Fibroblast of mammary gland (primary cell): ENCODE data around the gene BORCS5.
"Not testable (repeated sequence)": the region's sequence is repeated elsewhere in the genome, so short reads cannot be mapped to it uniquely, and the experiment has no call there.

Experiments
- DNase-seq: peaks from one replicate; pipeline ENCODE4 v3.0.0-alpha.2; 2010; ENCODE audit warnings: low read depth
- H3K4me3 ChIP-seq: 2 replicates; pipeline ENCODE4 v1.5.1; 2011; ENCODE audit warnings: low read depth, mild to moderate bottlenecking, low read length, moderate library complexity; ENCODE audit not compliant: control insufficient read depth
- TF ChIP-seq, protein P1 (sequence below): conservative IDR thresholded peaks from 2 replicates; pipeline ENCODE4 v1.5.1; 2011; ENCODE audit warnings: low read depth, low read length, inconsistent platforms; ENCODE audit not compliant: control insufficient read depth, insufficient read depth

The BORCS5 gene

DNA sequence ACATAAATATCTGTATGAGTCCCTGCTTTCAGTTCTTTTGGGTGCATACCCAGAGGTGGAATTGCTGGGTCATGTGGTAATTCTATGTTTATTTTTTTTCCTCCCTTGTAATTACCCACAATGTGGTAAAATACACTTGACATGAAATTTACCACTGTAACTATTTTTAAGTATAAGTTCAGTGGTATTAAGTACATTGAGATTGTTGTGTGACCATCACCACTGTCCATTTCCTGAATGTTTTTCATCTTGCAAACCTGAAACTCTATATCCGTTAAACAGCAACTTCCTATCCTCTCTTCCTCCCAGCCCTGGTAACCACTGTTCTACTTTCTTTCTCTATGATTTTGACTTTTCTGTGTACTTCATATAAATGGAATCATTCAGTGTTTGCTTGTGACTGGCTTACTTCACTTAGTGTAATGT, 51.4 kb downstream of the BORCS5 start:
- H3K4me3 ChIP-seq, result no peak overlapping the region
- TF ChIP-seq, protein P1, sequence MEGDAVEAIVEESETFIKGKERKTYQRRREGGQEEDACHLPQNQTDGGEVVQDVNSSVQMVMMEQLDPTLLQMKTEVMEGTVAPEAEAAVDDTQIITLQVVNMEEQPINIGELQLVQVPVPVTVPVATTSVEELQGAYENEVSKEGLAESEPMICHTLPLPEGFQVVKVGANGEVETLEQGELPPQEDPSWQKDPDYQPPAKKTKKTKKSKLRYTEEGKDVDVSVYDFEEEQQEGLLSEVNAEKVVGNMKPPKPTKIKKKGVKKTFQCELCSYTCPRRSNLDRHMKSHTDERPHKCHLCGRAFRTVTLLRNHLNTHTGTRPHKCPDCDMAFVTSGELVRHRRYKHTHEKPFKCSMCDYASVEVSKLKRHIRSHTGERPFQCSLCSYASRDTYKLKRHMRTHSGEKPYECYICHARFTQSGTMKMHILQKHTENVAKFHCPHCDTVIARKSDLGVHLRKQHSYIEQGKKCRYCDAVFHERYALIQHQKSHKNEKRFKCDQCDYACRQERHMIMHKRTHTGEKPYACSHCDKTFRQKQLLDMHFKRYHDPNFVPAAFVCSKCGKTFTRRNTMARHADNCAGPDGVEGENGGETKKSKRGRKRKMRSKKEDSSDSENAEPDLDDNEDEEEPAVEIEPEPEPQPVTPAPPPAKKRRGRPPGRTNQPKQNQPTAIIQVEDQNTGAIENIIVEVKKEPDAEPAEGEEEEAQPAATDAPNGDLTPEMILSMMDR, result no peak
- no peak for DNase-seq

DNA sequence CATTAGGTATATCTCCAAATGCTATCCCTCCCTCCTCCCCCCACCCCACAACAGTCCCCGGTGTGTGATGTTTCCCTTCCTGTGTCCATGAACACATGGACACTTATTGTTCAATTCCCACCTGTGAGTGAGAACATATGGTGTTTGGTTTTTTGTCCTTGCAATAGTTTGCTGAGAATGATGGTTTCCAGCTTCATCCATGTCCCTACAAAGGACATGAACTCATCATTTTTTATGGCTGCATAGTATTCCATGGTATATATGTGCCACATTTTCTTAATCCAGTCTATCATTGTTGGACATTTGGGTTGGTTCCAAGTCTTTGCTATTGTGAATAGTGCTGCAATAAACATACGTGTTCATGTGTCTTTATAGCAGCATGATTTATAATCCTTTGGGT, 52.5 kb downstream of the BORCS5 start:
- DNase-seq, H3K4me3 ChIP-seq: not testable (repeated sequence)

DNA sequence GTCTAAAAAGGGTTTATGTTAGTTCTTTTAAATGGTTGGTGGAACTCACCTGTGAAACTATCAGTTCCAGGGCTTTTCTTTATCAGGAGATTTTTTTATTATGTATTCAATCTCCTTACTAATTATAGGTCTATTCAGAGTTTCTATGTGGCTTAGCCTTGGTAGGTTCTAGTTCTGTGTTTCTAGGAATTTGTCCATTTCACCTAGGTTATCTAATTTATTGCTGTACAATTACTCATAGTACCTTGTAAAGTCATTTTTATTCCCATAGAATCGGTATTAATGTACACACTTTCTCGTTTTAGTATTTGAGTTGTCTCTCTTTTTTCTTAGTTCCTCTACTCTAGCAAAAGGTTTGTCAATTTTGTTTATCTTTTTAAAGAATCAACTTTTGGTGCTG, 59.0 kb downstream of the BORCS5 start:
- DNase-seq, result no peak
- H3K4me3 ChIP-seq, result no peak overlapping the region
- TF ChIP-seq, protein P1, result no peak

DNA sequence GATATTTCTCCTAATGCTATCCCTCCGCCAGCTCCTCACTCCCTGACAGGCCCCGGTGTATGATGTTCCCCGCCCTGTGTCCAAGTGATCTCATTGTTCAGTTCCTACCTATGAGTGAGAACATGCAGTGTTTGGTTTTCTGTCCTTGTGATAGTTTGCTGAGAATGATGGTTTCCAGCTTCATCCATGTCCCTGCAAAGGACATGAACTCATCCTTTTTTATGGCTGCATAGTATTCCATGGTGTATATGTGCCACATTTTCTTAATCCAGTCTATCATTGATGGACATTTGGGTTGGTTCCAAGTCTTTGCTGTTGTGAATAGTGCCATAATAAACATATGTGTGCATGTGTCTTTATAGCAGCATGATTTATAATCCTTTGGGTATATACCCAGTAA, 62.3 kb downstream of the BORCS5 start:
- H3K4me3 ChIP-seq, DNase-seq: not testable (repeated sequence)

DNA sequence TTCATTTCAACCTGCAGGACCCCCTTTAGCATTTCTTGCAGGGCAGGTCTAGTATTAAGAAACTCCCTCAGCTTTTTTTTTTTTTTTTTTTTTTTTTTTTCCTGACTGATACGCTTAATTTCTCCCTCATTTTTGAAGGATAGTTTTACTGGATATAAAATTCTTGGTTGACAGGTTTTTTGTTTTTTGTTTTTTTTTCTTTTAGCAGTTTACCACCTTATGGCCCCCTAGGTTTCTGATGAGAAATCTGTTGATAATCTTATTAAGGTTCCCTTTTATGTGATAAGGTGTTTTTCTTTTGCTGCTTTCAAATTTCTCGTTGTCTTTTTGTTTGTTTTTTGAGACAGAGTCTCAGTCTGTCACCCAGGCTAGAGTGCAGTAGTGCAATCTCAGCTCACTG, 66.5 kb downstream of the BORCS5 start:
- H3K4me3 ChIP-seq, result no peak overlapping the region

DNA sequence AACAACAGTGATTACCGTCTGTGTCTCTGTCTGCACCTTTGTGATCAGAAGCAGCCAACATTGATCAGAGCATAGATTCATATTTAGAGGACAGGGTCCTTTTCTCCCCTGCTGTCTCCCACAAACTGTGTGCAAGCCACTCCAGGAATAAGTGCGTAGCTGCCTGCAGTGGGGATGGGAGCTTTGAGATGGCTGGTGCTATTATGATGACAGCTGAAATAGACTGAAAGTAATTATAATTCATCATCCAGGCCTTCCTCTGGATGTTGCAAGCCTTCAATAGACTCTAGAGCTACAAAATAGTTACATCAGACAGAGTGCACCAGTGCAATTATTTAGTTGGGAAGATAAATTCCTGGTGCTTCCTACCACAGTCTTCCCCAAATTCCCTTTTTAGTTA, 68.1 kb downstream of the BORCS5 start:
- no peak overlapping the region for H3K4me3 ChIP-seq
- TF ChIP-seq, protein P1, result no peak
- DNase-seq, result no peak

More for the DNA sequence above, 66.5 kb downstream of the BORCS5 start:
- TF ChIP-seq, protein P1, result no peak
- no peak for DNase-seq

DNA sequence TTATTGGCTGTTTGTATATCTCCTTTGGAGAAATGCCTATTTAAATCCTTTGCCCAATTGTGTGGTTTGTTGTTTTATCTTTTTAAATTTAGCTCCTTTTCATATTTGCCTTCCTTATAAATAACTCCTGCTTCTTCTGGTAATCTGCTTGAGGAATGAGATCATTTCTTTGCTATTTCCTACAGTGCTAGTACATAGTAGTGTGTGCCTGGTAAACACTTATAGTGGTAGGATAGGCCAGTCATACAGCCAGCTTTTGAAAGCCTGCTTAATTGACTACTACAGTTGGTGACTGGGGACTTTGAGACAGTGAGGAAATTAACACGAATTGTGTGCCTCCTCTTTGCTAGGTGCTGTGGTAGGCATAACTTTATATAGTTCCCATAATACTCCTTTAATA, 68.7 kb downstream of the BORCS5 start:
- DNase-seq, result peak; percentile 15
- TF ChIP-seq, protein P1, result no peak
- H3K4me3 ChIP-seq, result no peak overlapping the region

DNA sequence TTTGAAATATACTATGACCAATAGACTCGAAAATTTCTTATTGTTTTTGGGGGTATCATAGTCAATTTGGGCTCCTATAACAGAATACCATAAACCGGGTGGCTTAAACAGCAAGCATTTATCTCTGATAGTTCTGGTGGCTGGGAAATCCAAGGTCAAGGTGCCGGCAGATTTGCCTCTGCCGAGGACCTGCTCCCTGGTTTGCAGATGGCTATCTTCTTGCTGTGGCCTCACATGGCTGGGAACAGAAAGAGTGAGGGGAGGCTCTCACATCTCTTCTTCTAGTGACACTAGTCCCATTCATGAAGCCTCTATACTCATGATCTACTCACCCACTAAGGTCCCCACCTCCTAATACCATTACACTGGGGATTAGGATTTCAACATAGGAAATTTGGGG, 70.7 kb downstream of the BORCS5 start:
- H3K4me3 ChIP-seq, result no peak overlapping the region
- no peak for DNase-seq
- TF ChIP-seq, protein P1, result no peak
